Uterus (tissue), 2 donors: Measurements from ENCODE around the gene CLSTN3.

ENCODE experiments used
- POLR2A ChIP-seq, 2 donors: fragments of 450-650 bp; IDR thresholded peaks; one replicate each; pipeline ENCODE4 v1.6.1; 2016; ENCODE audit warnings: antibody characterized with exemption in 2 of 2, mild to moderate bottlenecking in 1 of 2, moderate library complexity in 1 of 2
- TF ChIP-seq, protein P1 (sequence below), 4 experiments: fragments of 200-600 bp in 2 of 4; fragments of 450-650 bp in 2 of 4; sonication (generic) in 2 of 4; IDR thresholded peaks; one replicate each; pipeline ENCODE4 v1.5.1; 2016 to 2019; ENCODE audit warnings: antibody characterized with exemption in 4 of 4, mild to moderate bottlenecking in 2 of 4, moderate library complexity in 1 of 4

GRCh38 chr12:7103837-7104584 lies 26.2 kb upstream of the CLSTN3 start:
- TF ChIP-seq, protein P1, sequence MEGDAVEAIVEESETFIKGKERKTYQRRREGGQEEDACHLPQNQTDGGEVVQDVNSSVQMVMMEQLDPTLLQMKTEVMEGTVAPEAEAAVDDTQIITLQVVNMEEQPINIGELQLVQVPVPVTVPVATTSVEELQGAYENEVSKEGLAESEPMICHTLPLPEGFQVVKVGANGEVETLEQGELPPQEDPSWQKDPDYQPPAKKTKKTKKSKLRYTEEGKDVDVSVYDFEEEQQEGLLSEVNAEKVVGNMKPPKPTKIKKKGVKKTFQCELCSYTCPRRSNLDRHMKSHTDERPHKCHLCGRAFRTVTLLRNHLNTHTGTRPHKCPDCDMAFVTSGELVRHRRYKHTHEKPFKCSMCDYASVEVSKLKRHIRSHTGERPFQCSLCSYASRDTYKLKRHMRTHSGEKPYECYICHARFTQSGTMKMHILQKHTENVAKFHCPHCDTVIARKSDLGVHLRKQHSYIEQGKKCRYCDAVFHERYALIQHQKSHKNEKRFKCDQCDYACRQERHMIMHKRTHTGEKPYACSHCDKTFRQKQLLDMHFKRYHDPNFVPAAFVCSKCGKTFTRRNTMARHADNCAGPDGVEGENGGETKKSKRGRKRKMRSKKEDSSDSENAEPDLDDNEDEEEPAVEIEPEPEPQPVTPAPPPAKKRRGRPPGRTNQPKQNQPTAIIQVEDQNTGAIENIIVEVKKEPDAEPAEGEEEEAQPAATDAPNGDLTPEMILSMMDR (IDR thresholded peaks at IDR 0.05): no peak
- no peak for TF ChIP-seq POLR2A (IDR thresholded peaks at IDR 0.05)
